ENCODE data around the gene DPP6.

Gene DPP6

DNA sequence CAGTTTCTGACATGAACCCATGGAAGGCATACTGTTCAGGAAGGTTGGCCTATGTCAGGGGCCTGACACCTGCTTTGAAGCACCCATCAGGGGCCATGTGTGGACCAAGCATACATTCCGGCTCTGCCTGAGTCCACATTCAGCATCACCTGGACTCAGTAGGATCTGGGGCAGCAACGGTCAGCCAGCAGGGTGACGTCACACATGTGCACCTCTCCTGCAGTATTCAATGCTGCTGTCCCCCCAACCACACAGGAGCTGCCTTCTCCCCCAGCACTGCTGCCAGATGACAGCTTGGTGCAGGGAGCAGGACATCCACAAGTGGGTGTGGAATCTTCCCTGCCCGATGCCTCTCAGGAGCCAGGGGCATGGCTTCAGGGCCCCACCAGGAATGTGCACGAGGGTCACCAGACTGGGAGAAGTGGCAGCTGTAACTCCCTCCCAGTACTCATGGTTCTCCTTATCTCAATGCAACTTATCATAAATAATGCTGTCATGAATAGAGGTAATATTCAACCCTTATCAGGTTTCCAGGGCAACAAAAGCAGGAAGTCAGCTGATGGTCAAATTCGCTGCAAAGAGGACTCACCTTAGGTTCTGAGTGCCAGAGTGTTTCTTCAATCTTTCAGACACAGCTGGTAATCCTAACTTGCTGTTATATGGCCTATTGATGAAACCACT lies 657.8 kb downstream of the DPP6 start:
- no peak for DNase-seq (ENCODE audit: low read depth)

DNA sequence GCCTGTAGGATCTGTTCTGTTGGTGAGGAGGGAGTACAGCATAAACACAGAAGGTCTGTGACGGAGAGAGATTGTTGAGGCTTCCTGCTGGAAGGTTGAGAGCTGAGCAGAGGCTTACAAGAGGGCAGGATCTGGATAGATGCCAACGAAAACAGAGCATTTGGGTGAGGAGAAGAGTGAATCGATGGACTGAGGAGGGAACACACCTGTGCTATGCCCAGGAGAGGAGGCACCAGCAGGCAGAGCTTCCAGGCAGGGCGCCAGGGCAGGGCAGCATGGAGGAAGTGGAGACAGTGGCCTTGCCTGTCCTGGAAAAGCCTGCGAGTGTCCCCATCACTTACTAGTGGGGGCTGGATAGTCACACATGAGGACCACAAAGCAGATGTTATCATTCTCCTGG lies 667.8 kb downstream of the DPP6 start:
- DNase-seq (ENCODE audit: low read depth): no peak

GRCh38 chr7:154721086-154721485 lies 668.9 kb downstream of the DPP6 start:
- no peak for DNase-seq (ENCODE audit: low read depth)

GRCh38 chr7:154726368-154726767 lies 674.2 kb downstream of the DPP6 start:
- DNase-seq (ENCODE audit: low read depth): no peak

DNA sequence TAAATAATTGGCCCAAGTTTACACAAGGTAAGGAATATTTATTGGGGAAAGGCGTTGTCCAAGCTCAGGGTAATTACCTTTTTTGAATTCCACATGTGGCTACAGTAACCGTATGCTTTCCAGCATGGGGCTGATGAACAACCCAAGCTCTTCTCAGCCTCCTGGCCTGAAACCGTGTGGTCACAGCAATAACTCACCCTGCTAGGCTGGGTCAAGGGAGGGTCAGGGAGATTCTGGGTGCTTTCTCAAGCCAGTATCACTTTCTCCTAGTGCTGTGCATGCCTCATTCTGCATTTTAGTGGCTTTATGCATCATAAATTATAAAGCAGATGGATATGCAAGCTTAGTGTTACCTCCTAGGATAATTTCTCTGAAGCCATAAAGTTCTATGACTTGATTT lies 676.9 kb downstream of the DPP6 start:
- DNase-seq (ENCODE audit: low read depth): no peak

DNA sequence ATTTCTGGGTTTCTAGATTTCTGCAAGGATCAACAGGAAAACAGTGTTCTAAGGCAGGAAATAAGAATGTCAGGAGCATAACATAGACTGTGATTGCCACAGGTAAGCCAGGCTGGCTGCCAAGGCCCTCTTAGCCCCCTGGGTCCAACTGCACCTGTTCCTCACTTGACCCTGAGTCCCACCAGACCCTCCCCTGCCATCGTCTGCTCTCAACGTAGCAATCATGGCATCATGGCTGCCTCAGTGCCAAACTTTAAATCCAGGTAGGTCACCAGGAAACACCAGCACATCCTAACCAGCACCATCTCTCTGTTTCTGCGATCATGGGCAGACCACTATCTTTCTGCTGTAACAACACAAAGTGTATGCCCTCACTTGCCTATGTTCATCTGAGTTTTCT lies 683.6 kb downstream of the DPP6 start:
- DNase-seq (ENCODE audit: low read depth): no peak

GRCh38 chr7:154736389-154736788 lies 684.2 kb downstream of the DPP6 start:
- no peak for DNase-seq (ENCODE audit: low read depth)

- no peak for DNase-seq (ENCODE audit: low read depth)
These were observed 686.0 kb downstream of the DPP6 start for GRCh38 chr7:154738216-154738615.

DNA sequence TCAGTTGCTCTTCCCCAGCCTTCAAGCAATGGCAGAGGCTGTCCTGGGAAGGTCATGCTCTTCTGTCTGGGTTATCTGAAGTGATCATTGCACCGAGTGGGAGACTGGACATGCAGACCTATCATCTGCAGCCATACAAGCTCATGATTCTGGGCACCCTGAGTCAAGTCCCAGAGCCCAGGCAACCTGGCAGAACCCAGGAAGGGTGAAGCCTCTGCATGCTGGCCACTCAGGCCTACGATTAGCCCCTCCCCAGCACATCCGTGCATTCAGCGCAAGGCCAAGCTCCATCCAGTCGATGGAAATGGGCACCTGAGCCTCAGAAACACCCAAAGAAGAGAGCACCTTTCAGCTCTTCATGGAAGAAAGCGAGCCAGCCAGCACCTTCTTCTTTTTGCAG lies 688.9 kb downstream of the DPP6 start:
- DNase-seq (ENCODE audit: low read depth): no peak

GRCh38 chr7:154743206-154743605 lies 691.0 kb downstream of the DPP6 start:
- DNase-seq (ENCODE audit: low read depth): no peak

DNA sequence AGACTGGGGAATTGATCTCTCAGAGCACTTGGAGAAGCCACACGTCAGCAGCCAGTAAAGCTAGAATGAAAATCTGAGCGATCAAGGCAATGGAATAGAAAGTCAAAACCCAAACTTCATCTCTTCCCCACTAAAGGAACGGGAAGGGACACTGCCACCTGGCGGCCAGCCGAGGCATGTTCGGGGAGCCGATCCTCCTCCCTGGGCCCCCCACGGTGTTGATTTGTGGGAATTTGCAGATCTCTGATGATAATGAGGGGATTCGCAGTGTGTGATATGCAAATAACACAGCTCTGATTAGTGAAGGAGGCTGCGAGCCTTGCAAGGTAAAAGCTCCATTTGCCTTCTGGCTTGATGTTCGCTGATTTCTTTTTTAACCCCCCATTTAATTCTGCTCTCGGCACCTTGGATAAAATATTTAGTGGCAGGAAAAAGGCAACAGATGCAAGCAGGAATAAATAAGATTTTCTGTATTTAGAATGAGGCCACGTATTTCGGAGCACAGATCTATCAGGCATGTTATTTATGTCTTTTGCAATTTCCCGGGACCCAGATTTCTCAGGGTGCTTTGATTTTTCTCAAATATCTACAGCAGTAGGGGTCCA lies 692.2 kb downstream of the DPP6 start:
- no peak for DNase-seq (ENCODE audit: low read depth)

DNA sequence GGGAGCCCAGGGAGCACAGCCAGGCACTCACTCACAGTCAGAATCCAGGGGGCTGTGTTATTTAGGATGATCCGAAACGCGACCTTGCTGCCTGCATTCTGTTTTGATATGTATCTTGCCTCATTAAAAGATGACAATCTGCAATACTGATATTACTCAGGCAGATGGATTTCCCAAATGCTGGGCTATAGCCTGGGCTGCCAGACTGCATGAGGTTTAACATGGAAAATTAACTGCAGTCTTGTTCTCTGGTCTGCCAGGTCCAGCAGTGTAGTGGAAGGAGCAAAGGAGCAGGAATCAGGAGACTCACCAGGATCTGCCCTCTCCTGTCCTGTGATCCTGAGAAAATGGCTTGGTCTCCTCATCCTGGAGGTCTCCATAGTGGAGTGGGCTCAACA lies 692.7 kb downstream of the DPP6 start:
- no peak for DNase-seq (ENCODE audit: low read depth)

DNA sequence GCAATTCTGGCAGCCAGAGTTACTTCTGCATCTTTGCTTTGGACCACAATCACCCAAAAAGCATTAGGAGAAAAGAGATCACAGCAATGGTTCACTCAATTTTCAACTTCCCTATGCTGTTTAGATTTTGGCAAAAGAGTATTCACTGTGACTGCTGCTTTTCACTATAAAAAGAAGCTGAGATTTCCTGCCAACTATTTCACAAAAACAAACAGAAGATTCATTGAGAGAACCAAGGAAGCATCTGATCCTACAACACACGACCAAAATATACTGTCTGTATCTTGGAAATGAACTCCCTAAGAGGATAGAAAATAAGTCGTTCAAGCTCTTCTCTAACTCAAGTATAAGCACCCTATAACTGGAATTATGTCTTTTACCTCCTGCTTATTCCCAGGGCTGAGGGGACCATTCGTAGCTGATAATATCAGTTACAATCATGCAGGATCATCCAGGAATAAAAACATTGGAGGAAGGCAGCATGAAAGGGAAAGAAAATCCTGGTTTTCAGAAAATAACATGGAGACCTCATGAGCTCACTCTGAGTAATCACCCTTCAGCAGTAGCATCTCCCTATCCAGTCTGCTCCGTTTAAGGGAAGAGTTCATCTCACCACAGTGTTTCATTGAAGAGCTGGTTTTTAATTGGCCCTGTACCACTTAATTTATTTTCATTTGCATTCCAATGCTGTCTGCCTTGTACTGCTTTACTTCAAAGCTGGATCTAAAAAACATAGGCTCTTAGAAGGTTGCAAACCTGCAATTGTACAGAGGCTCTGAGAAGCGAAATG lies 694.6 kb downstream of the DPP6 start:
- no peak for DNase-seq (ENCODE audit: low read depth)

DNA sequence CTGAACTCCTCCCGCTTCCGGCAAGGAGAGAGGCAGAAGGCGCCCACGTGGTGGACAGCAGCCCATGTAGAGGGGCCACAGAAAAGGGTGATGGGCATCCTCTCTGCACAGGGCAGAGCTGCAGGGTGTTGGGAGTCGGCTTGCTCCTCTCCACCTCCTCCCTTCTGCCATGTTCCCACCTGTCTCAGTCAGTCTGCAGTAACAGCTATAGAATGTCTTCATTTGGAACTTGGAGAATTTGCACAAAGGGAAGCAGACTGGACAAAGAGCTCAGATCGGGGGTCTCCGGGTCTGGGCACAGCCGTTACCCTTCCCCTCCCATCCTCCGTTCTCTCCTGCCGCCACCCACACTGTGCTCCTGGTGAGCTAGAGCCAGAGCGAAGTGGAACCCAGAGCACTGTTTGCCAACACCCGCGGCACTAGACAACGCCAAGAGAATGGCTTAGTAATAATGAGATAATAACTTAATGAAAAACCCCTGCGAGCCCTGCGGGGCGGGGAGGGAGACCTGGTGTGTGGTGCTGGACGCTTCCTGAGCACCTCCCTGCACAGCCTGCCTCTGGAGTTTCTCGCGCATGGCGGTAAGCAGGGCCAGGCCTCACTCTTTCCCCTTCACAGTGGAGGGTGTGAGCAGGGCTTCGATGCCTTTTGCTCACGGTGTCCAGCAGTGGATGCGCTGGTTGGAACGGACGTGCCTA lies 696.0 kb downstream of the DPP6 start:
- no peak for DNase-seq (ENCODE audit: low read depth)

DNA sequence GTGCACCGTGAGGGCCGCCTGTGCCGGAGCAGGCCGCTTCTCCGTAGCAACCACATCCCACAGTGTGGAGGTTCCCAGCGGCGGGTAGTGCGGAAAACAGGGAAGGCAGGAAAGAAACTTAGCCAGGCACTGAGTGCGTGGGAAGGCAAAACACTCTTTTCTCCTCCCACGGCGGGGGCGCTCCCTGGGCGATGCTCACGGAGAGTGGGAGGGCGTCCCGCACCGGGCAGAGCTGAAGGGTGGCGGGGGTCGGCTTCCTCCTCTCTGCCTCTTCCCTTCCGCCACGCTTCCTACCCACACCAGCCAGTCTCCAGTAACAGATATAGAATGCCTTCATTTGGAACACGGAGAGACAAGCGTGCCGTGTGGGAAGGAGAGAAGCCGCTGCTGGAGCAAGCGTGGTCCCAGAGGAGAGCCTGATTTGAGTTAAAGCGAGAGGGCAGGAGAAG lies 698.2 kb downstream of the DPP6 start:
- DNase-seq (ENCODE audit: low read depth): no peak

GRCh38 chr7:154753226-154753625 lies 701.0 kb downstream of the DPP6 start:
- no peak for DNase-seq (ENCODE audit: low read depth)

GRCh38 chr7:154757756-154758155 lies 705.6 kb downstream of the DPP6 start:
- DNase-seq (ENCODE audit: low read depth): no peak

- DNase-seq (ENCODE audit: low read depth): no peak
These were observed 707.8 kb downstream of the DPP6 start for GRCh38 chr7:154759989-154760388.

- no peak for DNase-seq (ENCODE audit: low read depth)
These were observed 712.9 kb downstream of the DPP6 start for GRCh38 chr7:154765118-154765517.

- no peak for DNase-seq (ENCODE audit: low read depth)
These were observed 714.9 kb downstream of the DPP6 start for GRCh38 chr7:154767142-154767541.

DNA sequence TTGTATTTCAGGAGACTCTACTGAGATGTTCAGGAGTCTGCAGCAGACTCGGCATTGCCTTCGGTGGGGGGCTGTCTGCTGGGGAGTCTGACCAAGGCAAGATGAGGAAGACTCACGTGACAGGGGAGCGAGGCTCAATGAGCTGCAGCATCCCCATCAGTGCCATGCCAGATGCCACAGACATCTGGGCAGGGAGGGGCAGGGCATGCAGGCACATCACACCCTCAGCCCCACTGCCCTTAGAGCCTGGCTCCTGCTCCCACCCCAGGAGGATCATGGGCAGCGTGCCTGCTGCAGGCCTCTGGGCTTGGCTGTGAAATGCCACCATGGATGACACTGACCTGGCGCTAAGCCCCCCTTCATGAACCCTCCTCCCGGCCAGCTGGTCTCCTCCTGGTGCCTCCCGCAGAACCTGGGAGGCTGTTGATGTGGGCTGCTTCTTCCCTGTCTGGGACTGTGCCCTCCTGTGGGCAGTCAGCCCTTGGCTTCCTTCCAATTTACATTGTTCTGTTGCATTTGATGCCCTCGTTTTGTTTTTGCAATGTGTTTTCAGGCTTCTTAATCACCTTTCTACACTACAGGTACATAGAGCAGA lies 715.7 kb downstream of the DPP6 start:
- DNase-seq (ENCODE audit: low read depth): no peak

- DNase-seq (ENCODE audit: low read depth): no peak
These were observed 716.8 kb downstream of the DPP6 start for GRCh38 chr7:154769001-154769400.

Measured in non-pigmented ciliary epithelial cell (primary cell).